ENCODE data around the gene MYMK.

DNA sequence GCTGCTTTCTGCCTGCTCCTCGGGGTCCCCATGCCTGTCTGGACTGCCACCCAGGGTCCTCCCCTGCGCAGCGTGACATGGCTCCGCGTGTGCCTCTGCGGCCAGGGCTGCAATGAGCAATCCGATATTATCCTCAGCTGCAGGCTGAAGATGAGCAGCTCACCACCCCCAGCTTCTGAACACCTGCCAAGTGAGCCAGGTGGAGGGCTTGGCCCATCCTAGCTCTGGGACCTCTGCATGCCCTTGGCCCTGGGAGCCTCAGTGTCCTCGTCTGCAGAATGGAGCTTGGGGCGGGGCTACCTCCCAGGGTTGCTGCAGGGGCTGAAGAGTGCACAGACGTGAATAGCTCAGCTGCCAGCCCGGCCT, 4.1 kb upstream of the MYMK start:
- TF ChIP-seq POLR2A (IDR thresholded peaks at IDR 0.05) (no peak), CTCF (IDR thresholded peaks at IDR 0.05) (no peak)
